Nephron (organoid): ENCODE results near the gene COMTD1.

Source experiments
- H3K27ac Mint-ChIP-seq, 3 experiments: 2 replicates each; pipeline ENCODE4 v1.8.0; 2020; ENCODE audit warnings: mixed read lengths in 3 of 3, mild to moderate bottlenecking in 2 of 3, moderate library complexity in 1 of 3
- H3K27me3 Mint-ChIP-seq: 2 replicates; pipeline ENCODE4 v1.8.0; 2021; ENCODE audit warnings: low read depth, mild to moderate bottlenecking, moderate library complexity, mixed read lengths
- H3K36me3 Mint-ChIP-seq: 2 replicates; pipeline ENCODE4 v1.8.0; 2020; ENCODE audit warnings: low read depth, mixed read lengths
- H3K4me1 Mint-ChIP-seq: 2 replicates; pipeline ENCODE4 v1.8.0; 2020; ENCODE audit warnings: mixed read lengths
- H3K4me3 Mint-ChIP-seq, 3 experiments: 2 replicates each; pipeline ENCODE4 v1.8.0; 2020; ENCODE audit warnings: mild to moderate bottlenecking in 3 of 3, mixed read lengths in 3 of 3, moderate library complexity in 2 of 3
- H3K9me3 Mint-ChIP-seq: 2 replicates; pipeline ENCODE4 v1.8.0; 2020; ENCODE audit warnings: mixed read lengths
- CTCF ChIP-seq, 3 experiments: fragments of 200-600 bp; sonication (generic); IDR thresholded peaks; one replicate each; pipeline ENCODE4 v1.5.0; 2021; ENCODE audit warnings: antibody characterized with exemption in 3 of 3; ENCODE audit not compliant: unreplicated experiment in 3 of 3

COMTD1 gene

GRCh38 chr10:75235375-75236177 lies at the start of gene COMTD1:
COMTD1 (minus strand) TSS chr10:75235957; CDS start chr10:75235928, 29 bp downstream.
- TF ChIP-seq CTCF (IDR thresholded peaks at IDR 0.05; ENCODE audit: unreplicated experiment in 3 of 3): peak; percentile 100
- Mint-ChIP-seq H3K27ac (peak within 1 kb of the TSS in 2 of 3 experiments; percentile 19 to 33), H3K9me3 (no peaks in the 10 kb centered on the region), H3K27me3 (peaks cover 7% of the 10 kb centered on the region), H3K4me3 (peak within 1 kb of the TSS; percentile 73 to 85 (median 81)), H3K4me1 (peaks cover 16% of the 10 kb centered on the region), H3K36me3 (peaks cover 26% of the 10 kb centered on the region)

- TF ChIP-seq CTCF (IDR thresholded peaks at IDR 0.05; ENCODE audit: unreplicated experiment in 3 of 3): no peak
- H3K9me3 Mint-ChIP-seq: peaks cover 5% of the 10 kb centered on the region
- peak overlapping the region; percentile 47 to 74 (median 59) for H3K4me3 Mint-ChIP-seq
- peak overlapping the region; percentile 79 to 97 (median 94) for H3K27ac Mint-ChIP-seq
- peaks cover 4% of the 10 kb centered on the region for H3K36me3 Mint-ChIP-seq
- peaks cover 43% of the 10 kb centered on the region for H3K4me1 Mint-ChIP-seq
- H3K27me3 Mint-ChIP-seq: peaks cover 61% of the 10 kb centered on the region
These were observed 48.1 kb upstream of the COMTD1 start for GRCh38 chr10:75283671-75284470.

- H3K36me3 Mint-ChIP-seq: peaks cover 4% of the 10 kb centered on the region
- H3K4me3 Mint-ChIP-seq: peak overlapping the region; percentile 47 to 74 (median 59)
- peaks cover 4% of the 10 kb centered on the region for H3K9me3 Mint-ChIP-seq
- peaks cover 59% of the 10 kb centered on the region for H3K27me3 Mint-ChIP-seq
- TF ChIP-seq CTCF (IDR thresholded peaks at IDR 0.05; ENCODE audit: unreplicated experiment in 3 of 3): no peak
- peak overlapping the region; percentile 79 to 97 (median 94) for H3K27ac Mint-ChIP-seq
- peaks cover 43% of the 10 kb centered on the region for H3K4me1 Mint-ChIP-seq
These were observed 47.4 kb upstream of the COMTD1 start for GRCh38 chr10:75283078-75283670.

GRCh38 chr10:75281974-75282373 lies 46.2 kb upstream of the COMTD1 start:
- no peak for TF ChIP-seq CTCF (IDR thresholded peaks at IDR 0.05; ENCODE audit: unreplicated experiment in 3 of 3)
- H3K9me3 Mint-ChIP-seq: peaks cover 4% of the 10 kb centered on the region
- peak overlapping the region in 1 of 3 experiments; percentile 46 for H3K27ac Mint-ChIP-seq
- peaks cover 50% of the 10 kb centered on the region for H3K27me3 Mint-ChIP-seq
- peaks cover 43% of the 10 kb centered on the region for H3K4me1 Mint-ChIP-seq
- H3K4me3 Mint-ChIP-seq: peak overlapping the region in 1 of 3 experiments; percentile 7
- no peaks in the 10 kb centered on the region for H3K36me3 Mint-ChIP-seq

GRCh38 chr10:75280236-75280635 lies 44.5 kb upstream of the COMTD1 start:
- H3K27ac Mint-ChIP-seq: peak overlapping the region; percentile 12 to 82 (median 55)
- H3K9me3 Mint-ChIP-seq: no peaks in the 10 kb centered on the region
- peaks cover 43% of the 10 kb centered on the region for H3K4me1 Mint-ChIP-seq
- no peak for TF ChIP-seq CTCF (IDR thresholded peaks at IDR 0.05; ENCODE audit: unreplicated experiment in 3 of 3)
- H3K27me3 Mint-ChIP-seq: peaks cover 40% of the 10 kb centered on the region
- H3K36me3 Mint-ChIP-seq: no peaks in the 10 kb centered on the region
- H3K4me3 Mint-ChIP-seq: peak overlapping the region in 2 of 3 experiments; percentile 19 to 24
